ENCODE results near the gene R3HCC1L.

The R3HCC1L gene

GRCh38 chr10:98168766-98169165 lies 34.3 kb downstream of the R3HCC1L start:
- TF ChIP-seq POU6F1 (CRISPR knock-in tag; IDR thresholded peaks at IDR 0.05; ENCODE audit: borderline replicate concordance, low read depth) = no peak
- no peak for TF ChIP-seq ZC3H10 (CRISPR knock-in tag; IDR thresholded peaks at IDR 0.05)
- ATAC-seq = no peak

- TF ChIP-seq POU6F1 (CRISPR knock-in tag; IDR thresholded peaks at IDR 0.05; ENCODE audit: borderline replicate concordance, low read depth) = no peak
- no peak for TF ChIP-seq CREB5 (CRISPR knock-in tag; IDR thresholded peaks at IDR 0.05; ENCODE audit: low read depth)
- no peak for TF ChIP-seq TSHZ2 (CRISPR knock-in tag; IDR thresholded peaks at IDR 0.05)
- no peak for TF ChIP-seq ZFP3 (CRISPR knock-in tag; IDR thresholded peaks at IDR 0.05)
- TF ChIP-seq TOX (CRISPR knock-in tag; IDR thresholded peaks at IDR 0.05; ENCODE audit: borderline replicate concordance) = no peak
- no peak for TF ChIP-seq CSRNP3 (CRISPR knock-in tag; IDR thresholded peaks at IDR 0.05)
- TF ChIP-seq CSDC2 (CRISPR knock-in tag; IDR thresholded peaks at IDR 0.05) = no peak
- no peak for TF ChIP-seq RARB (CRISPR knock-in tag; IDR thresholded peaks at IDR 0.05)
- TF ChIP-seq BACH2 (CRISPR knock-in tag; IDR thresholded peaks at IDR 0.05; ENCODE audit: borderline replicate concordance) = no peak
- TF ChIP-seq TCF4 (CRISPR knock-in tag; IDR thresholded peaks at IDR 0.05; ENCODE audit: borderline replicate concordance) = no peak
- TF ChIP-seq ZNF8 (CRISPR knock-in tag; IDR thresholded peaks at IDR 0.05) = no peak
- TF ChIP-seq OSR1 (CRISPR knock-in tag; IDR thresholded peaks at IDR 0.05) = no peak
- TF ChIP-seq ARNTL (CRISPR knock-in tag; IDR thresholded peaks at IDR 0.05; ENCODE audit: borderline replicate concordance, low read depth) = no peak
- TF ChIP-seq ZFP30 (CRISPR knock-in tag; IDR thresholded peaks at IDR 0.05) = no peak
- TF ChIP-seq ISL1 (CRISPR knock-in tag; IDR thresholded peaks at IDR 0.05) = no peak
- ATAC-seq = no peak
These were observed 34.9 kb downstream of the R3HCC1L start for GRCh38 chr10:98169379-98169778.

- TF ChIP-seq PATZ1 (CRISPR knock-in tag; IDR thresholded peaks at IDR 0.05; ENCODE audit: borderline replicate concordance) = no peak
- no peak for TF ChIP-seq ESRRG (CRISPR knock-in tag; IDR thresholded peaks at IDR 0.05)
- TF ChIP-seq TOX (CRISPR knock-in tag; IDR thresholded peaks at IDR 0.05; ENCODE audit: borderline replicate concordance) = no peak
- 0 out of 2 replicates have a peak, but pooled peaks have one; percentile 10 for TF ChIP-seq TCF4 (CRISPR knock-in tag; IDR thresholded peaks at IDR 0.05; ENCODE audit: borderline replicate concordance)
- ATAC-seq = peak; percentile 97
These were observed 36.0 kb downstream of the R3HCC1L start for GRCh38 chr10:98170249-98171117.
